Renal pelvis (tissue), 12 donors: Measurements from ENCODE around the gene STX19. TPM values are rescaled to one million over a fixed set of nuclear protein-coding genes. Genes with fewer than 3 reads are reported as not detected.
"Not testable (repeated sequence)": the region's sequence is repeated elsewhere in the genome, so short reads cannot be mapped to it uniquely, and the experiment has no call there.

Experiments used
- DNase-seq: peaks from one replicate; pipeline ENCODE4 v3.0.0-alpha.2; 2013
- long read RNA-seq, 16 experiments: transcript quantifications; one replicate each; lab custom pipeline, GENCODE V29; 2026
- polyA plus RNA-seq, 3 donors: library from polyadenylated mRNA; unstranded; fragments of 120-200 nt; gene quantifications; one replicate each; pipeline ENCODE4 v1.2.1, GENCODE V29; 2013; ENCODE audit not compliant: insufficient read length in 3 of 3

Gene STX19
- polyA plus RNA-seq = under 1 TPM in 2 of 3 donors, not detected in 1; 0.19 to 0.58 TPM
- long read RNA-seq, donor 1 = 0 reads
- long read RNA-seq, donor 2 = 0 reads
- long read RNA-seq, donor 3 = 0 reads
- long read RNA-seq, donor 4 = 0 reads
- long read RNA-seq, donor 5 = 0 reads
- long read RNA-seq, donor 6 = 0 reads
- long read RNA-seq, donor 7 = 0 reads
- long read RNA-seq, donor 8 = 0 reads
- long read RNA-seq, donor 9 = 0 reads
- long read RNA-seq, donor 10 = 0 reads
- long read RNA-seq, donor 11 = 0 reads
- long read RNA-seq, donor 12 = 0 reads
- long read RNA-seq, donor 13 = 0 reads
- long read RNA-seq, donor 14 = 0 reads
- long read RNA-seq, donor 15, partial matches to known transcripts = 0 of 1 reads
- long read RNA-seq, donor 15, other reads (novel, unspliced or antisense) = 0 of 1 reads
- long read RNA-seq, donor 16 = 0 reads

GRCh38 chr3:94028093-94028837 lies at the start of gene STX19:
Gene STX19, minus strand, starts transcription at chr3:94028597. Its CDS starts 13,328 bp downstream, at chr3:94015269.
- DNase-seq = no peak

GRCh38 chr3:94076055-94076454 lies 47.7 kb upstream of the STX19 start:
- DNase-seq = no peak

- no peak for DNase-seq
Observed at GRCh38 chr3:94071713-94072284, 43.4 kb upstream of the STX19 start.

- no peak for DNase-seq
Observed at GRCh38 chr3:94070341-94070911, 42.0 kb upstream of the STX19 start.

GRCh38 chr3:94069194-94069813 lies 40.9 kb upstream of the STX19 start:
- no peak for DNase-seq

- DNase-seq = no peak
Observed at GRCh38 chr3:94066506-94067500, 38.4 kb upstream of the STX19 start.

- DNase-seq = no peak
Observed at GRCh38 chr3:94065819-94066480, 37.6 kb upstream of the STX19 start.

GRCh38 chr3:94065122-94065521 lies 36.7 kb upstream of the STX19 start:
- no peak for DNase-seq

- no peak for DNase-seq
Observed at GRCh38 chr3:94064243-94064860, 36.0 kb upstream of the STX19 start.

- no peak for DNase-seq
Observed at GRCh38 chr3:94063496-94064119, 35.2 kb upstream of the STX19 start.

- peak; percentile 98 for DNase-seq
Observed at GRCh38 chr3:94062513-94063404, 34.4 kb upstream of the STX19 start, which contains the start of the genes DHFR2 and NSUN3. Gene DHFR2, minus strand, starts transcription at chr3:94062916. Its CDS starts 1,405 bp downstream, at chr3:94061511. Gene NSUN3, plus strand, starts transcription at chr3:94063061. Its CDS starts 66 bp downstream, at chr3:94063127.

- DNase-seq = no peak
Observed at GRCh38 chr3:94061297-94061696, 32.9 kb upstream of the STX19 start.

GRCh38 chr3:94050546-94050945 lies 22.1 kb upstream of the STX19 start:
- no peak for DNase-seq

GRCh38 chr3:94049267-94049666 lies 20.9 kb upstream of the STX19 start:
- DNase-seq = no peak

GRCh38 chr3:94046533-94046932 lies 18.1 kb upstream of the STX19 start:
- no peak for DNase-seq

GRCh38 chr3:94044100-94044936 lies 15.9 kb upstream of the STX19 start:
- DNase-seq = not testable (repeated sequence)

GRCh38 chr3:94043285-94043684 lies 14.9 kb upstream of the STX19 start:
- no peak for DNase-seq
